Activated naive CD4-positive, alpha-beta T cell treated with anti-CD3 and anti-CD28 coated beads, Interleukin-2, amount 50 U/mL, for 72 hours (primary cell): Measurements from ENCODE around the gene OPCML. TPM values are rescaled to one million over a fixed set of nuclear protein-coding genes. Genes with fewer than 3 reads are reported as not detected.

Experiments
- ATAC-seq, 2 donors: fragments of 150-1000 bp; cut with Tn5 transposase; 2 replicates each; pipeline ENCODE4 v1.10.0; 2021; ENCODE audit warnings: mild to moderate bottlenecking in 2 of 2, moderate library complexity in 2 of 2
- DNase-seq, 2 donors: peaks; one replicate each; pipeline ENCODE4 v3.0.0; 2021 to 2022; ENCODE audit warnings: low spot score in 2 of 2
- H3K27ac Mint-ChIP-seq, 2 donors: one replicate each; pipeline ENCODE4 v1.8.0; 2022; ENCODE audit warnings: mild to moderate bottlenecking in 2 of 2, mixed read lengths in 2 of 2
- H3K36me3 Mint-ChIP-seq, 2 donors: one replicate each; pipeline ENCODE4 v1.8.0; 2022; ENCODE audit warnings: mixed read lengths in 2 of 2
- H3K9me3 Mint-ChIP-seq, 2 donors: one replicate each; pipeline ENCODE4 v1.8.0; 2022; ENCODE audit warnings: mixed read lengths in 2 of 2
- total RNA-seq, 2 donors: library from RNA; stranded (reverse); gene quantifications; one replicate each; pipeline ENCODE4 v1.2.3, GENCODE V29; 2022

OPCML gene
- total RNA-seq, 2 donors from 2014 or later: not detected

GRCh38 chr11:133153031-133153430 lies 379.3 kb downstream of the OPCML start:
- H3K9me3 Mint-ChIP-seq: peaks cover 0 to 4% of the 10 kb centered on the region in 2 donors
- H3K36me3 Mint-ChIP-seq: no peaks in the 10 kb centered on the region
- ATAC-seq (no peak), DNase-seq (no peak)
- H3K27ac Mint-ChIP-seq: no peak overlapping the region

DNA sequence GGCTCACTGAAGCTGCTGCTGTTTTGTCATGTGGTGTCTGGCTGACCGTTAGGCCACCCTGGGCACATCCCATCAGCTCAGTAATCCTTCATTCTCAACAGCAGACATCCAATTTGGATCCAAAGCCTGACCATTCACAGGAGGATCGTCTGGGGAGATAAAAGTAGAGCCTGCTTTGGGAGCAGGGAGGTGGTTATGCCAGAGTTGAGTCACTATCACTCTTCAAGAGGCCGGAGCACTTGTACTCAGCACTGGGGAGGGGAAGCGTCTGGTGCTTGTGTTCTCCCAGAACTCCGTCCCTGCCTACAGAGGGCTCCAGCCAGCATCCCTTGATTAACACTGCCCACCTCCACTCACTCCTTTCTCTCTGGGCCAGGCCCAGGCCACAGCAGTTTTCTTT lies 382.6 kb downstream of the OPCML start:
- Mint-ChIP-seq H3K27ac (no peak overlapping the region), H3K9me3 (no peaks in the 10 kb centered on the region), H3K36me3 (no peaks in the 10 kb centered on the region)
- DNase-seq (no peak), ATAC-seq (no peak)

GRCh38 chr11:133147625-133148024 lies 384.7 kb downstream of the OPCML start:
- DNase-seq (no peak), ATAC-seq (no peak)
- Mint-ChIP-seq H3K36me3 (no peaks in the 10 kb centered on the region), H3K27ac (no peak overlapping the region), H3K9me3 (no peaks in the 10 kb centered on the region)

DNA sequence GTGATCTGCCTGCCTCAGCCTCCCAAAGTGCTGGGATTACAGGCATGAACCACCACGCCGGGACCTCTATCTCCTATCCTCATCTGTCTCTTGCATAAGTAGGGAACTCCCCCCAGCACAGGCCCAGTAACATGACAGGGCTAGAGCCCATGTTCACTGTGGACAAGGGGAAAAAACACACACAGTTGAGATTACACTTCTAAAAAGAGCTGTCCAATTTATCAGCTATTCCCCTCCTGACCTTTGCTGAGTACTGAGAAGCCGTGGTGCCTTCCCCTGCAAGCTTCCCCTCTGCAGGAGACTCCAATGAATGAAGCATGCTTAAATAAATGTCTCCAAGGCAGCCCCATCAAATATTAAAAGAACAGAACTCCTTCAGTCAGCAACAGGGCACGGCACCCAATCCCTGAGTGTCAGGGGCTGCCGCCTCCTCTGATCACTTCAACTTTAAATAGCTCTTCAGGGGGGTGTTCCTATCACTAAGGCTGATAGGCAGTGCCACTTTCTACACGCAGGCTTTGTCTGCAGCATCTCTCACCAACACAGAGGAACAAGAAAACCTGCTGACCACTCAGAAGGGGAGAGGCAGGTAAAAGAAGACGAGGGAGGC lies 385.5 kb downstream of the OPCML start:
- Mint-ChIP-seq H3K9me3 (peaks cover under 1% of the 10 kb centered on the region in 2 donors), H3K36me3 (no peaks in the 10 kb centered on the region), H3K27ac (no peak overlapping the region)
- no peak for DNase-seq
- no peak for ATAC-seq

GRCh38 chr11:133137939-133138338 lies 394.4 kb downstream of the OPCML start:
- Mint-ChIP-seq H3K9me3 (peaks cover 5 to 8% of the 10 kb centered on the region in 2 donors), H3K27ac (no peak overlapping the region), H3K36me3 (no peaks in the 10 kb centered on the region)
- ATAC-seq (no peak), DNase-seq (no peak)

- no peak for ATAC-seq
- Mint-ChIP-seq H3K9me3 (peaks cover 5 to 8% of the 10 kb centered on the region in 2 donors), H3K27ac (no peak overlapping the region), H3K36me3 (no peaks in the 10 kb centered on the region)
- DNase-seq: no peak
These were observed 395.0 kb downstream of the OPCML start for GRCh38 chr11:133137270-133137669.

- Mint-ChIP-seq H3K36me3 (no peaks in the 10 kb centered on the region), H3K27ac (no peak overlapping the region), H3K9me3 (peaks cover under 1 to 3% of the 10 kb centered on the region in 2 donors)
- DNase-seq (no peak), ATAC-seq (no peak)
These were observed 395.9 kb downstream of the OPCML start for GRCh38 chr11:133136376-133136775.

- ATAC-seq (peak; percentile 43 to 76), DNase-seq (peak in 1 of 2 donors; percentile 38)
- no peaks in the 10 kb centered on the region for H3K9me3 Mint-ChIP-seq
- no peak overlapping the region for H3K27ac Mint-ChIP-seq
- no peaks in the 10 kb centered on the region for H3K36me3 Mint-ChIP-seq
These were observed 397.8 kb downstream of the OPCML start for GRCh38 chr11:133134314-133135173.

- ATAC-seq: no peak
- no peak overlapping the region for H3K27ac Mint-ChIP-seq
These were observed 398.7 kb downstream of the OPCML start for GRCh38 chr11:133133606-133134005.

GRCh38 chr11:133133050-133133449 lies 399.3 kb downstream of the OPCML start:
- no peaks in the 10 kb centered on the region for H3K9me3 Mint-ChIP-seq
- H3K27ac Mint-ChIP-seq: no peak overlapping the region
- no peaks in the 10 kb centered on the region for H3K36me3 Mint-ChIP-seq
- ATAC-seq: no peak
- no peak for DNase-seq

More at GRCh38 chr11:133133606-133134005, 398.7 kb downstream of the OPCML start:
- Mint-ChIP-seq H3K9me3 (no peaks in the 10 kb centered on the region), H3K36me3 (no peaks in the 10 kb centered on the region)
- DNase-seq: no peak

DNA sequence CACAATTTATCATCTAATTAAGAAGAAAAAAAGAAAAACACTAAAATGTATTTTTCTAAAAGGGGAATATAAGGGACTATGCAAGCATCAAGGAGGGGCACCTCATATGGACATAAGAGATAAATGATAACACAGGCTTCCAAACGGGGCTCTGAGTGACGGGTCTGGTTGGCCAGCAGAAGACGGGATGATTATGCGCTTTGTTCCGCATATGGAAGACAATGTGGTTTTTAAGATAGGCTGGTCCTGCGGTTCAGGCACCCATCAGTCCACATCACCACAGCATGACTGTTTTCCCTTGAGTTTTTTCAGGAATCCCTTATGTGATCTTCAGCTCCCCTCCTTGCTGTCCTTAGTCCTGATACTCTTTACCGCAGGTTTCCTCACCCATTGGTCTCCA lies 404.6 kb downstream of the OPCML start:
- ATAC-seq: no peak
- H3K36me3 Mint-ChIP-seq: no peaks in the 10 kb centered on the region
- H3K27ac Mint-ChIP-seq: no peak overlapping the region
- H3K9me3 Mint-ChIP-seq: no peaks in the 10 kb centered on the region
- DNase-seq: no peak

DNA sequence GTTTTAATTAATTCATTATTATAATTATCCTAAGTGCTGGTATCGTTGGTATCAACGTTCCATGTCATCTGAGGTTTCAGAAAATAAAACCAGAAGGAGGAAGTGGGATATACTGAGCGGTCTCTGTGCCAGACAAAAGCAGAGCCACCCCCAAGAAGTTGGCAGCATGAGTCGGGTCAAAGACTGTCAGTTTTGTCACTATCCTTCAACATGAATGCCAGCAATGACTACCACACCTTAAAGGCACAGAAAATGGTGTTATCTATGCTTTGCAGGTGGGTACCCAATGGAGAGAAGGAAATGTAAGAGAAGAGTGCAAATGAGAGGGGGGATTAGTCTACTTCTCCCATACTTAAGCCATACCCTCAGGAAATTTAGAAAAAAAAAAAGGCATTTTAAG lies 408.5 kb downstream of the OPCML start:
- Mint-ChIP-seq H3K36me3 (no peaks in the 10 kb centered on the region), H3K9me3 (peaks cover 0 to 5% of the 10 kb centered on the region in 2 donors), H3K27ac (no peak overlapping the region)
- ATAC-seq (no peak), DNase-seq (no peak)

GRCh38 chr11:133123366-133123765 lies 408.9 kb downstream of the OPCML start:
- DNase-seq (no peak), ATAC-seq (no peak)
- no peak overlapping the region for H3K27ac Mint-ChIP-seq
- no peaks in the 10 kb centered on the region for H3K36me3 Mint-ChIP-seq
- H3K9me3 Mint-ChIP-seq: peaks cover 0 to 5% of the 10 kb centered on the region in 2 donors

DNA sequence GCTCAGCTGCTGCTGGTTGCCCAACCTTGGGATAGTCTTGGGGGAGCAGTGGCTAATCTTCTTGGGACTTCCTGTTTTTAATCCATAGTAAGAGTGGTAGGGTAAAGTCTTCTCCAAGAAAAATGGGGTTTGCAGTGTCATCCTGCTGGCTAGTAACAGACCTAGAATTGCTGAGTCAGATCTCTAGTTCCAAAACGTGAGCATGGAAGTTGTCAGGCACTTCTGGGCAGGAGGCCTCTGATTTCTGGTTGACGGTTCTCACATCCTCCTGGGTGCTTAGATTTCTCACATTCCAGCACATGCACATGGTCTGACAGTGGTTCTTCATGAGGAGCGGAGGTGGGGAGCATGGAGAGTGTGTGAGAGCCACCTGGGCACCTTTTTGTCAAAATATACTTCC lies 410.0 kb downstream of the OPCML start:
- Mint-ChIP-seq H3K36me3 (no peaks in the 10 kb centered on the region), H3K9me3 (peaks cover 0 to 5% of the 10 kb centered on the region in 2 donors), H3K27ac (no peak overlapping the region)
- ATAC-seq (no peak), DNase-seq (no peak)

DNA sequence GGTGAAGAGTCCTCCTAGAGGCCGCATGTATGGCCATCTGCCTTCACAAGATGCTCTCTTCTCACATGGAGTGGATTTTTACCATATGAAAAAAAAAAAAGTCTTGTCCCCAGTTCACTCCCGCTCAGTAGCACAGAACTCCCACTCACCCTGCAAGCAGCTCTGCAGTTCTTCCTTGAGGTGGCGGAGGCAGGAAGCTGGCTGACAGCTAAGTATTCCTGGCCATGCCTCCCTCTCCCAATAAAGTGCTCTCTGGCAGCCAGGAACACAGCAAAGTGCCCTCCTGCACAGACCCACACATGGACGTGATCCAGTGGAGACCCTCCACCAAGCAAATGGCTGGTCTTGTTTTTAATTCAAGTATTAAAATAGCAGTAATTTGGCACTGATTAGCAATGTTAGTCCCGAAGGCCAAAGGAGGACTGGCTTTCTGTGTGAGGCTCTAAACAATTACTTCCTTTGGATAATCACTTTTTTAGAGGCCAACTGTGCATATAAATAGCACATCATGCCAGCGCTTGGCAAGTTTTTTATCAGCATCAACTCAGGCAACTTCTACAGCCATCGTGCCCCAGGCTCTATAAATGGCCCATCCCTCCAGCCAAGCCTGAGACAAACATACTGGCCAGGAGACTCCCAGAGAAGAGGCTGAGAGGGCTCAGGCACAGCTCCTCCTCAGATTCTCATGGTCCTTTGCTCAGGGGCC lies 413.6 kb downstream of the OPCML start:
- Mint-ChIP-seq H3K9me3 (peaks cover 4 to 5% of the 10 kb centered on the region in 2 donors), H3K36me3 (no peaks in the 10 kb centered on the region), H3K27ac (no peak overlapping the region)
- DNase-seq (no peak), ATAC-seq (no peak)

DNA sequence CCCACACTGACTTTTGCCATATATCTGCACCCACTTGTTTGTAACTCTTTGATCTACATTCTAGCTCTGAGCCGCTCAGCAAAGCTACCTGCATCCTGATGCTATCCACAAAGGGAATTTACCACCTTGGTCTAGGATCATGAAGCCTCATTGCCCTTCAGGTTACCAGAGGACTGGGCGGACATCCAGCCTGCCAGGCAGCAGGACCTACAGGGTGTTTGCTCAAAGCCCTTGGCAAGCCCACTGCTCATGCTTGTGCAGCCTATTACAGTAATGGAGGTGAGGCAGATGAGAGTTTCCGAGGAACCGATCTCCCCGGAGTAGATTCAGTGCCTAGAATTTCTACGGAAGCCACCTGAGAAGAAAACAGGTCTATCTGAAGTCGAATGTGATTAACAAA lies 417.2 kb downstream of the OPCML start:
- ATAC-seq (no peak), DNase-seq (no peak)
- Mint-ChIP-seq H3K9me3 (peaks cover 4 to 5% of the 10 kb centered on the region in 2 donors), H3K27ac (no peak overlapping the region), H3K36me3 (no peaks in the 10 kb centered on the region)

DNA sequence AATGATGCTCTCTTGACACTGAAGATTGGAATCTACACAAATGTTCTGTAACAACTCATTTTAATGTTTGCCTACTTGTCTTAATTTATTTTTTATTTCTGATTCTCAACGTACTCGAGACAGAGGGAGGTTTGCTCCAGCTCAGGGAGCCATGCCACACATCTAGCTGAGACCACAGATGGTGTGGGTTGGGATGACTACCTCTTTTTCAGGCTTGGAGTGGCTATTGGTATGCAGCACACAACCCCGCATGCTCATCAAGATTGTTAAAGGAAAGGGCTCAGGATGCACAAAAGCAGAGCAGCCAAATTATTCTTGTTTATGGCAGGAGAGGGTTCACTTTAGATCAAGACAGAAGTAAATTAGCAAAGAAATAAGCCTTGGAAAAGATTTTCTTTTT lies 424.5 kb downstream of the OPCML start:
- peaks cover 0 to 5% of the 10 kb centered on the region in 2 donors for H3K9me3 Mint-ChIP-seq
- DNase-seq (no peak), ATAC-seq (no peak)
- H3K27ac Mint-ChIP-seq: no peak overlapping the region
- H3K36me3 Mint-ChIP-seq: no peaks in the 10 kb centered on the region
